HG03097 (cell line): ENCODE measurements around the gene THOP1.
"Not testable (repeated sequence)": the region's sequence is repeated elsewhere in the genome, so short reads cannot be mapped to it uniquely, and the experiment has no call there.

ENCODE experiments used
- ATAC-seq: cut with Tn5 transposase; IDR thresholded peaks from one replicate; pipeline ENCODE4 v1.9.1; 2021; ENCODE audit not compliant: unreplicated experiment, low FRiP score

THOP1 gene

GRCh38 chr19:2815191-2815614 lies 29.9 kb downstream of the THOP1 start:
- no peak for ATAC-seq

GRCh38 chr19:2815923-2816322 lies 30.6 kb downstream of the THOP1 start:
- no peak for ATAC-seq

GRCh38 chr19:2816641-2817040 lies 31.3 kb downstream of the THOP1 start:
- no peak for ATAC-seq

- not testable (repeated sequence) for ATAC-seq
These were observed 32.0 kb downstream of the THOP1 start for GRCh38 chr19:2817237-2817829.

- ATAC-seq, result peak; percentile 89
These were observed 34.3 kb downstream of the THOP1 start, which contains the start of gene ZNF554 for GRCh38 chr19:2819540-2820111. Gene ZNF554 (plus strand): TSS chr19:2819868. CDS start chr19:2820072, 204 bp downstream.

- ATAC-seq, result peak; percentile 31
These were observed 34.9 kb downstream of the THOP1 start for GRCh38 chr19:2820112-2820702.

GRCh38 chr19:2822846-2823245 lies 37.5 kb downstream of the THOP1 start:
- ATAC-seq, result no peak

- no peak for ATAC-seq
These were observed 38.3 kb downstream of the THOP1 start for GRCh38 chr19:2823646-2824045.

GRCh38 chr19:2824129-2824528 lies 38.8 kb downstream of the THOP1 start:
- no peak for ATAC-seq

- no peak for ATAC-seq
These were observed 41.7 kb downstream of the THOP1 start for GRCh38 chr19:2827022-2827421.

- ATAC-seq, result no peak
These were observed 42.7 kb downstream of the THOP1 start for GRCh38 chr19:2827840-2828489.

- ATAC-seq, result no peak
These were observed 49.1 kb downstream of the THOP1 start for GRCh38 chr19:2834294-2834871.

- ATAC-seq, result no peak
These were observed 52.1 kb downstream of the THOP1 start for GRCh38 chr19:2837430-2837829.

GRCh38 chr19:2840794-2841791 lies 55.8 kb downstream of the THOP1 start, which contains the start of gene ZNF555:
Gene ZNF555 (plus strand): TSS chr19:2841475. CDS start chr19:2841573, 98 bp downstream.
- peak; percentile 92 for ATAC-seq

- ATAC-seq, result no peak
These were observed 56.7 kb downstream of the THOP1 start for GRCh38 chr19:2841855-2842574.

GRCh38 chr19:2845107-2845506 lies 59.8 kb downstream of the THOP1 start:
- ATAC-seq, result no peak

- no peak for ATAC-seq
These were observed 61.0 kb downstream of the THOP1 start for GRCh38 chr19:2846180-2846894.

GRCh38 chr19:2847507-2847906 lies 62.2 kb downstream of the THOP1 start:
- no peak for ATAC-seq

GRCh38 chr19:2848616-2849015 lies 63.3 kb downstream of the THOP1 start:
- no peak for ATAC-seq
